DOHH2 (cell line): Measurements from ENCODE around the gene ANKDD1B.

ENCODE experiments used
- H3F3A ChIP-seq: fragments of 200-600 bp; sonication (generic), shearing (Covaris generic); 2 replicates; pipeline ENCODE4 v1.6.0; 2016; ENCODE audit warnings: antibody characterized with exemption, mild to moderate bottlenecking; ENCODE audit not compliant: control insufficient read depth, insufficient read depth
- H3K27ac ChIP-seq: fragments of 200-600 bp; sonication (generic); 2 replicates; pipeline ENCODE4 v1.5.1; 2014; ENCODE audit warnings: low read depth, mild to moderate bottlenecking, low read length, moderate library complexity
- H3K27me3 ChIP-seq: fragments of 200-600 bp; sonication (generic); 2 replicates; pipeline ENCODE4 v1.6.1; 2014; ENCODE audit warnings: mild to moderate bottlenecking, low read length, mixed read lengths; ENCODE audit not compliant: control insufficient read depth
- H3K36me3 ChIP-seq: fragments of 200-600 bp; sonication (generic); 2 replicates; pipeline ENCODE4 v1.6.1; 2014; ENCODE audit warnings: mild to moderate bottlenecking, low read length, moderate library complexity, mixed read lengths; ENCODE audit not compliant: control insufficient read depth
- H3K4me1 ChIP-seq: fragments of 200-600 bp; sonication (generic); 2 replicates; pipeline ENCODE4 v1.6.1; 2014; ENCODE audit warnings: mild to moderate bottlenecking, low read length, mixed read lengths; ENCODE audit not compliant: control insufficient read depth
- H3K4me2 ChIP-seq: fragments of 200-600 bp; sonication (generic); 2 replicates; pipeline ENCODE4 v1.6.0; 2014; ENCODE audit warnings: mild to moderate bottlenecking, low read length, moderate library complexity
- H3K4me3 ChIP-seq: fragments of 200-600 bp; sonication (generic); 2 replicates; pipeline ENCODE4 v1.5.1; 2014; ENCODE audit warnings: mild to moderate bottlenecking, low read length, mixed read lengths
- H3K79me2 ChIP-seq: fragments of 200-600 bp; sonication (generic); 2 replicates; pipeline ENCODE4 v1.6.1; 2014; ENCODE audit warnings: mild to moderate bottlenecking, low read length, mixed read lengths; ENCODE audit not compliant: control insufficient read depth
- H3K9me2 ChIP-seq: fragments of 200-600 bp; sonication (generic); replicated peaks from 2 replicates; pipeline ENCODE4 v1.6.1; 2014; ENCODE audit warnings: mild to moderate bottlenecking, low read length, mixed read lengths; ENCODE audit not compliant: control insufficient read depth
- H3K9me3 ChIP-seq: fragments of 200-600 bp; sonication (generic); 2 replicates; pipeline ENCODE4 v1.6.1; 2014; ENCODE audit warnings: antibody characterized with exemption, low read length, mixed read lengths; ENCODE audit not compliant: control insufficient read depth, insufficient read depth
- H4K20me1 ChIP-seq: fragments of 200-600 bp; sonication (generic); 2 replicates; pipeline ENCODE4 v1.6.0; 2014; ENCODE audit warnings: low read depth, mild to moderate bottlenecking, antibody characterized with exemption, low read length, moderate library complexity; ENCODE audit not compliant: control insufficient read depth, insufficient read depth
- EZH2phosphoT487 ChIP-seq: fragments of 200-600 bp; sonication (generic); IDR thresholded peaks from 2 replicates; pipeline ENCODE4 v1.6.1; 2017; ENCODE audit warnings: borderline replicate concordance, mild to moderate bottlenecking, antibody characterized with exemption, low read length, moderate library complexity, mixed read lengths
- TF ChIP-seq, protein P1 (sequence below): fragments of 200-600 bp; sonication (generic); IDR thresholded peaks from one replicate; pipeline ENCODE4 v1.5.1; 2014; ENCODE audit warnings: antibody characterized with exemption, mild to moderate bottlenecking, low read depth, low read length; ENCODE audit not compliant: poor library complexity, severe bottlenecking

The ANKDD1B gene

GRCh38 chr5:75600535-75600934 is 10.7 kb upstream of the ANKDD1B start:
- no peaks in the 10 kb centered on the region for H3K27me3 ChIP-seq
- H3K79me2 ChIP-seq, result no peaks in the 10 kb centered on the region
- H3K4me2 ChIP-seq, result no peak overlapping the region
- H3F3A ChIP-seq, result no peaks in the 10 kb centered on the region
- H3K9me2 ChIP-seq, result no peaks in the 10 kb centered on the region
- no peaks in the 10 kb centered on the region for H4K20me1 ChIP-seq
- no peak overlapping the region for H3K27ac ChIP-seq
- no peaks in the 10 kb centered on the region for H3K4me1 ChIP-seq
- TF ChIP-seq, protein P1, sequence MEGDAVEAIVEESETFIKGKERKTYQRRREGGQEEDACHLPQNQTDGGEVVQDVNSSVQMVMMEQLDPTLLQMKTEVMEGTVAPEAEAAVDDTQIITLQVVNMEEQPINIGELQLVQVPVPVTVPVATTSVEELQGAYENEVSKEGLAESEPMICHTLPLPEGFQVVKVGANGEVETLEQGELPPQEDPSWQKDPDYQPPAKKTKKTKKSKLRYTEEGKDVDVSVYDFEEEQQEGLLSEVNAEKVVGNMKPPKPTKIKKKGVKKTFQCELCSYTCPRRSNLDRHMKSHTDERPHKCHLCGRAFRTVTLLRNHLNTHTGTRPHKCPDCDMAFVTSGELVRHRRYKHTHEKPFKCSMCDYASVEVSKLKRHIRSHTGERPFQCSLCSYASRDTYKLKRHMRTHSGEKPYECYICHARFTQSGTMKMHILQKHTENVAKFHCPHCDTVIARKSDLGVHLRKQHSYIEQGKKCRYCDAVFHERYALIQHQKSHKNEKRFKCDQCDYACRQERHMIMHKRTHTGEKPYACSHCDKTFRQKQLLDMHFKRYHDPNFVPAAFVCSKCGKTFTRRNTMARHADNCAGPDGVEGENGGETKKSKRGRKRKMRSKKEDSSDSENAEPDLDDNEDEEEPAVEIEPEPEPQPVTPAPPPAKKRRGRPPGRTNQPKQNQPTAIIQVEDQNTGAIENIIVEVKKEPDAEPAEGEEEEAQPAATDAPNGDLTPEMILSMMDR, result no peak
- no peak for TF ChIP-seq EZH2phosphoT487
- H3K4me3 ChIP-seq, result no peak overlapping the region
- H3K36me3 ChIP-seq, result no peaks in the 10 kb centered on the region
- no peaks in the 10 kb centered on the region for H3K9me3 ChIP-seq

DNA sequence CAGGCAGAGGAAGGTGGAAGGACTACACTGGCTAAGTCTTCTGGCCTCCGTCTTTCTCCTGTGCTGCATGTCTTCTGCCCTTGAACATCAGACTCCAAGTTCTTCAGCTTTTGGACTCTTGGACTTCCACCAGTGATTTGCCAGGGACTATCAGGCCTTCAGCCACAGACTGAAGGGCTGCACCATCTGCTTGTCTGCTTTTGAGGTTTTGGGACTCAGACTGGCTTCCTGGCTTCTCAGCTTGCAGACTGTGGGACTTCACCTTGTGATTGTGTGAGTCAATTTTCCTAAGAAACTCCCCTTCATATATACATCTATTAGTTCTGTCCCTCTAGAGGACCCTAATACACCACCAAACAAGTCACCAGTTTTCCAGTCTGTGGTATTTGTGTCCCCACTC is 9.7 kb upstream of the ANKDD1B start:
- H3K4me2 ChIP-seq, result no peak overlapping the region
- H3K79me2 ChIP-seq, result no peaks in the 10 kb centered on the region
- H3K4me1 ChIP-seq, result no peaks in the 10 kb centered on the region
- no peak overlapping the region for H3K27ac ChIP-seq
- TF ChIP-seq EZH2phosphoT487, result no peak
- TF ChIP-seq, protein P1, result no peak
- no peaks in the 10 kb centered on the region for H3K36me3 ChIP-seq
- H3K4me3 ChIP-seq, result no peak overlapping the region
- H4K20me1 ChIP-seq, result no peaks in the 10 kb centered on the region
- H3K9me3 ChIP-seq, result no peaks in the 10 kb centered on the region
- H3K9me2 ChIP-seq, result no peaks in the 10 kb centered on the region
- H3K27me3 ChIP-seq, result no peaks in the 10 kb centered on the region
- no peaks in the 10 kb centered on the region for H3F3A ChIP-seq

DNA sequence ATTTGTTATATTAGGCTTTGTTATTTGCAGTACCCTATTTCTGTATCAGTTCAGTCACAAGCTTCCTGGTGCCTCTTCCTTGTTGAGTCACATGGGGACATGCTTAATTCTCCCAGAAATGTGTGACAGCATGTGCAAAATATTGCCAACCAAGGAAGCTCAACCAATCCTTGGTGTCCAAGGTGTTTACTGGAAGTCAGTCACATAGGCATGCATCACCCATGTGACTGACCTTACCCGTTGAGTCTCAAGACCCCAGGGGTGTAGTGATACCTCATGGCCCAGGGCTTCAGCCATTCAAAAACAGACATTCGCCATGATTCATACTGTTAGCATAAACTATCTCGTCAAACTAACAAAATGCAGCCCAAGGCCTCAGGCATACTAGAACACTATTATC is 9.3 kb upstream of the ANKDD1B start:
- TF ChIP-seq EZH2phosphoT487, result no peak
- TF ChIP-seq, protein P1, result no peak
- Histone ChIP-seq H3K4me1 (peaks cover 4% of the 10 kb centered on the region; the same call in 1 of the 2 replicates), H3K4me3 (no peak overlapping the region), H3K79me2 (no peaks in the 10 kb centered on the region), H3K27ac (no peak overlapping the region), H3K27me3 (no peaks in the 10 kb centered on the region), H4K20me1 (no peaks in the 10 kb centered on the region), H3K9me2 (no peaks in the 10 kb centered on the region), H3K9me3 (no peaks in the 10 kb centered on the region), H3K4me2 (no peak overlapping the region), H3F3A (no peaks in the 10 kb centered on the region), H3K36me3 (no peaks in the 10 kb centered on the region)

DNA sequence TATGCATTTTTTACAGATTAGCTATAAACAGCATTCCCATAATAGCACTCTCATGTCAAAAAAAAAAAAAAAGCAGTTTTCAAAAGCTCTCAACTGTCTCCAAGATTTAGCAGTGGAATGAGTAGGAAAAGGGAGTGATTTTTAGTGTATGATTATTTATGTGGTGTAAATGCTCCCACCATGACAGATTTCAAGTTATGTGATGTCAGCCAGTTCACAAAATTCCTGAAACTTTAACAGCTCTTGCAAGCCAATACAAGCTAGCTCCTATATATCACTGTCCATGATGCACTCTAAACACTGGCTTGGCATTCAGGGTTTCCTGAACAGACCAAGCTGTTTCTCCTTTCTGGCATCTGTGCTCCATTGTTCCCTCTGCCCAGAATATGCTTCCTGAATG is 7.9 kb upstream of the ANKDD1B start:
- no peak overlapping the region for H3K4me3 ChIP-seq
- H3K4me2 ChIP-seq, result no peak overlapping the region
- no peaks in the 10 kb centered on the region for H3F3A ChIP-seq
- H3K9me2 ChIP-seq, result no peaks in the 10 kb centered on the region
- no peaks in the 10 kb centered on the region for H3K79me2 ChIP-seq
- H3K4me1 ChIP-seq, result peaks cover 10% of the 10 kb centered on the region; the same call in 1 of the 2 replicates
- H3K27ac ChIP-seq, result no peak overlapping the region
- H3K36me3 ChIP-seq, result no peaks in the 10 kb centered on the region
- no peak for TF ChIP-seq EZH2phosphoT487
- TF ChIP-seq, protein P1, result no peak
- H4K20me1 ChIP-seq, result no peaks in the 10 kb centered on the region
- no peaks in the 10 kb centered on the region for H3K9me3 ChIP-seq
- H3K27me3 ChIP-seq, result no peaks in the 10 kb centered on the region
